IPS-20b (cell line): Measurements from ENCODE around the gene PSMA7.
A peak's percentile ranks its signal among the peaks of the same experiment; 100 is the strongest.
"Not testable (repeated sequence)": the region's sequence is repeated elsewhere in the genome, so short reads cannot be mapped to it uniquely, and the experiment has no call there.

Source experiments
- H3K27ac ChIP-seq: one replicate; pipeline ENCODE4 v1.5.1; 2013; ENCODE audit warnings: low read length
- H3K27me3 ChIP-seq: 2 replicates; pipeline ENCODE4 v1.6.1; 2013; ENCODE audit warnings: mild to moderate bottlenecking, low read length, inconsistent platforms; ENCODE audit not compliant: insufficient read depth
- H3K36me3 ChIP-seq: 2 replicates; pipeline ENCODE4 v1.6.1; 2013; ENCODE audit warnings: low read depth, mild to moderate bottlenecking, inconsistent platforms, low read length, moderate library complexity; ENCODE audit not compliant: insufficient read depth
- H3K4me1 ChIP-seq: 2 replicates; pipeline ENCODE4 v1.6.1; 2013; ENCODE audit warnings: mild to moderate bottlenecking, control low read depth, inconsistent platforms, low read length, moderate library complexity; ENCODE audit not compliant: insufficient read depth
- H3K4me3 ChIP-seq: 2 replicates; pipeline ENCODE4 v1.5.1; 2013; ENCODE audit warnings: mild to moderate bottlenecking, low read length, inconsistent platforms
- H3K9ac ChIP-seq: 2 replicates; pipeline ENCODE4 v1.6.1; 2013; ENCODE audit warnings: low read depth, mild to moderate bottlenecking, inconsistent platforms, low read length, moderate library complexity
- H3K9me3 ChIP-seq: 2 replicates; pipeline ENCODE4 v1.6.1; 2013; ENCODE audit warnings: mild to moderate bottlenecking, low read depth, low read length, inconsistent platforms; ENCODE audit not compliant: insufficient read depth

The PSMA7 gene

DNA sequence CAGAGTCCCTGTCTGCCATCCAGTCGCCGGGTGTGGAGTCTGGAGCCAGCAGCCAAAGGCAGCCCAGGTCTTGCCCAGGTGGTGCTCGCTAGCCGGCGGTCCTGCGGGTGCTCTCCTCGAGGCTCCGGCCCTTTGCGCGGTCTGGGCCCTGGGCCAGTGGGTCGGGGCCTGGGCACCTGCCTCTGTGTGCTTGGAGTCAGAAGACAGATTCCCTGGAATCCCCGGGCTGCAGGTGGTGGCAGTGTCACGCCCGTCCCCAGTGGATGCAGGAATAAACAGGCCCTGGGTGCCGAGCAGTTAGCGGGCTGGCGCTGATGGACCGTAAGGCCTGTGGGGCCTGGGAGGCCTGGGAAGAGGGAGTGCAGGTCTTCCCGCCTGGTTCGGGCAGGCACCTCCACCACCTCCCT is 5.7 kb upstream of the PSMA7 start:
- Histone ChIP-seq H3K4me3 (no peak overlapping the region), H3K27me3 (peaks cover 4% of the 10 kb centered on the region; the same call in 1 of the 2 replicates), H3K27ac (no peak overlapping the region), H3K9ac (no peak overlapping the region), H3K36me3 (peaks cover 27% of the 10 kb centered on the region), H3K9me3 (no peaks in the 10 kb centered on the region), H3K4me1 (peaks cover 10% of the 10 kb centered on the region)

DNA sequence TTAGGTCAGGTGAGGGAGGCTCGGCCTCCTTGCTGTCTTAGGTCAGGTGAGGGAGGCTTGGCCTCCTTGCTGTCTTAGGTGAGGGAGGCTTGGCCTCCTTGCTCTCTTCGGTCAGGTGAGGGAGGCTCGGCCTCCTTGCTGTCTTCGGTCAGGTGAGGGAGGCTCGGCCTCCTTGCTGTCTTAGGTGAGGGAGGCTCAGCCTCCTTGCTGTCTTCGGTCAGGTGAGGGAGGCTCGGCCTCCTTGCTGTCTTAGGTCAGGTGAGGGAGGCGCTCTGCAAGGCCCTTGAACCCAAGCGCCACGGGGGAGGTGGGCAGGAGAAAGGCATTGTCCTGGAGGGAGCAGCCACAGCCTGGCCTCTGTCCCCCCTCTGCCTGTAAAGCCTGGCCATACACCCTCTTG is 5.2 kb upstream of the PSMA7 start:
- H3K27ac ChIP-seq, H3K4me3 ChIP-seq, H3K4me1 ChIP-seq, H3K9me3 ChIP-seq, H3K9ac ChIP-seq, H3K27me3 ChIP-seq: not testable (repeated sequence)
- H3K36me3 ChIP-seq: peaks cover 22% of the 10 kb centered on the region

DNA sequence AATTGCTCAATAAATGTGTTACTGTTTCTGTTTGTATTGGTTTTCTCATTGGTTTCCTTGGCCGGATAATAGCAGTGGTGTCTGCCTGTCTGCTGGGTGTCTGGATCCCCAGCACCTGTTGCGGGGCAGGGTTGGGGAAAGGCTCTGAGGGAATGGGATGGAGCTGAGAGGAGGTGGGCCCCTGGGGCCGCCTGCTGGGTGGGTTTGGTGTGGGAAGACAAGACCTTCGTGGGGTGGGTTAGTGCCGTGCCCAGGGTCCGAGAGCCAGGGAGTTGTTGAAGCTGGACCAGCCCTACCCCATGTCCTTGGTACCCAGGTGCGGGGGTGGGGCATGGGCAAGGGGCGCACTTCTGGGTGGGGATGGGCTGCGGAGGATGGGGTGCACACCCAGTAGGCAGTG is 4.3 kb upstream of the PSMA7 start:
- no peak overlapping the region for H3K4me3 ChIP-seq
- peaks cover 14% of the 10 kb centered on the region for H3K36me3 ChIP-seq
- peaks cover 4% of the 10 kb centered on the region; the same call in 1 of the 2 replicates for H3K27me3 ChIP-seq
- H3K9ac ChIP-seq: no peak overlapping the region
- no peak overlapping the region for H3K27ac ChIP-seq
- H3K9me3 ChIP-seq: no peaks in the 10 kb centered on the region
- peaks cover 10% of the 10 kb centered on the region for H3K4me1 ChIP-seq

DNA sequence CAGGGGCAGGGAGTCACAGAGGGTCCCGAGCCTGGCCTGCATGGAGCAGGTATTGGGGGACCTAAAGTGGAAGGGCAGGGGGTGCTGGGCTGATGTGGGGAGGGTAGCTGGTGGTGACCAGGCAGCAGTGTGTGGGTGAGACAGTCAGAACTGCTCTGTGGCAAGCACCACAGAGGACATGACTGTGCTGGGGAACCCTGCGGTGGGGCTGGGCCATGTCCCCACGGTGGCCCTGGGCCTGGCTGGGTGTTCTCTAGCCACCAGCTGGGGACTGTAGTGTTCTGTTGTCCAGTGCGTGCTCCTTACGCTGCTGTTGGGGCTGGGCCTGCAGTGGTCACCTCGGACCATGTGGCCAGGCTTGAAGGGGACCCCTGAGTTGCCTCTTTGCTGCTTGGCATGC is 3.9 kb upstream of the PSMA7 start:
- peaks cover 10% of the 10 kb centered on the region for H3K4me1 ChIP-seq
- H3K27ac ChIP-seq: no peak overlapping the region
- peaks cover 4% of the 10 kb centered on the region; the same call in 1 of the 2 replicates for H3K27me3 ChIP-seq
- H3K9me3 ChIP-seq: no peaks in the 10 kb centered on the region
- peaks cover 14% of the 10 kb centered on the region for H3K36me3 ChIP-seq
- no peak overlapping the region for H3K4me3 ChIP-seq
- H3K9ac ChIP-seq: no peak overlapping the region

DNA sequence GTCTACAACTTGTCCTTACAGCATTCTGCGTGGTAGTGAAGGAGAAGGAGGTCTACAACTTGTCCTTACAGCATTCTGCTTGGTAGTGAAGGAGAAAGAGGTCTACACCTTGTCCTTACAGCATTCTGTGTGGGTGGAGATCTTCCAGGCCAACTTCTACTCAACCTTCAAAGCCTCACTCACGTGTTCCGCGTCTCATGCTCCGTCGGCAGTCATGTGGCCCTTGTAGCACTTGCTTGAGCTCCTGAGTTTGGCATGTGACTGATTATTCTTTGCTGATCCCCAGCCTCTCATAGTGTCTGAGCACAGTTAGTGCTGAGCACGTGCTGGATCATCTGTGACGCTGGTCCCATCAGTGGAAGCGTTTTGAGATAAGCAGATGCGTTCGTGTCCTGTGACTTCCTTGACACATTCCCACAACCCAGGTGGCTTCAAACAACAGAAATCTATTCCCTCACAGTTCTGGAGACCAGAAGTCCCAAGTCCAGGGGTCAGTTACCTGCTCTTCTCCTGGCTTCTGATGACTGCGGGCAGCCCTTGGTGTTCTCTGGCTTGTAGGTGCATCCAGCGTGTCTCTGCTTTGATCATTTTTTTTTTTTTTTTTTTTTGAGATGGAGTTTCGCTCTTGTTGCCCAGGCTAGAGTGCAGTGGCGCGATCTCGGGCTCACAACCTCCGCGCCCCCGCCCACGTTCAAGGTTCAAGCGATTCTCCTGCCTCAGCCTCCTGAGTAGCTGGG is 3.0 kb upstream of the PSMA7 start:
- Histone ChIP-seq H3K4me1 (peaks cover 18% of the 10 kb centered on the region), H3K27ac (no peak overlapping the region), H3K27me3 (peaks cover 4% of the 10 kb centered on the region; the same call in 1 of the 2 replicates), H3K9ac (no peak overlapping the region), H3K4me3 (no peak overlapping the region), H3K9me3 (no peaks in the 10 kb centered on the region), H3K36me3 (peaks cover 19% of the 10 kb centered on the region)

DNA sequence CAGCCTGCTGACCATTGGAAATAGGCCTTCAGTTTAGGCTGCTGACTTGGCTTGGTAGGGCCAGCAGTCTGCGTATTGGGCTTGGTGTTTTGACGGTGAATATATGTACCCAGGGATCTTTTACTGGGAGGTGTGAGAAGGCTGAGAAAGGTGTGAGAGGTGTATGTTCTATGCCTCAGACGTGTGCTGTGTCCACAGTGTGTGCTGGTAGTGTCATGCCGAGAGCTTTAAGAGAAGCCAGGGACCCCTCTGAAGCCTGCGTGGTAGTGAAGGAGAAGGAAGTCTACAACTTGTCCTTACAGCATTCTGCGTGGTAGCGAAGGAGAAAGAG is 2.5 kb upstream of the PSMA7 start:
- Histone ChIP-seq H3K4me1 (peaks cover 18% of the 10 kb centered on the region), H3K9ac (no peak overlapping the region), H3K27me3 (peaks cover 4% of the 10 kb centered on the region; the same call in 1 of the 2 replicates), H3K9me3 (no peaks in the 10 kb centered on the region), H3K36me3 (peaks cover 22% of the 10 kb centered on the region), H3K27ac (no peak overlapping the region), H3K4me3 (no peak overlapping the region)

DNA sequence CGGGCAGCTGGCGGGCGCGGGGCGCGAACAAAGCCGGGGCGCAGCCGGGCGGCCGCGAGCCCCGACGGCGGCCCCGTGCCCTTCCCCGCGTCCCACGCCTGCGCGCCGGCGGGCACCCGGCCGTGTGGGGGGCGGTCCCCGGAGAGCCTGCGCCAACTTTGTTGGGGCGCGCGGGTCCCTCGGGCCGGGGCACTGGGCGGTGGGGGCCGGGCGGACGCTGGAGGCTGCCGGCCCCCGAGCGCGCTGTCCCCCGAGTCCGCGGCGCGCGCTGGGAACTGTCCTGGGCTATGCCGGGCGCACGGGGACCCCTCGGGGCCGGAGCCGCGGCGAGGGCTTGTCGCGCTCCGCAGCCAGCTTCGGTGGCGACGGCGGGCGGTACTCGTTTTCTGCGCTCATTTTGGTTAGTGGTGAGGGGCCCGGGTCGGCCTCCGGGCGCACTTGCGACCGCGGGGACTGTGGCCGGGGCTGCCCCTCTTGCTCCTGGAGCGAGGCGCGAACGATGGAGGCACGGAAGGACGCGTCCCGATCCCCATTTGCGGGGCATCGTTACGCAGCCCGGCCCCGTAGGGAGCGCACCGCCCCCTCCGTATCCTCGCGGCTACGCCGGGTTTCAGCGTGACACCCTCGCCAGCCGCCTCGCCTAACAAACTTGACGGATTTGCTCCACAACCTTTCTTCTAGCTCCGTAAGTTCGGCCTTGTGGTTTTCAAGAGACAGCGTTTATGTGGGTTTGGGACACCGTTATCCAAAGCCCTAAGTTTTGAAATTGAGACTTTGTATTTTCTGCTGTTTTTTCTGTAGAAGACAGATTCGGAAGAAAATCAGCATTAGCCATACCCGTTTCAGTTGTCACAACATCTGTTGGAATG is 997 bp upstream of the PSMA7 start:
- H3K36me3 ChIP-seq: peaks cover 37% of the 10 kb centered on the region
- H3K9me3 ChIP-seq: no peaks in the 10 kb centered on the region
- peaks cover 4% of the 10 kb centered on the region; the same call in 1 of the 2 replicates for H3K27me3 ChIP-seq
- no peak overlapping the region for H3K27ac ChIP-seq
- H3K4me1 ChIP-seq: peaks cover 13% of the 10 kb centered on the region; the same call in 1 of the 2 replicates
- H3K4me3 ChIP-seq: peak overlapping the region; percentile 75
- H3K9ac ChIP-seq: peak overlapping the region; percentile 55; the same call in 1 of the 2 replicates

DNA sequence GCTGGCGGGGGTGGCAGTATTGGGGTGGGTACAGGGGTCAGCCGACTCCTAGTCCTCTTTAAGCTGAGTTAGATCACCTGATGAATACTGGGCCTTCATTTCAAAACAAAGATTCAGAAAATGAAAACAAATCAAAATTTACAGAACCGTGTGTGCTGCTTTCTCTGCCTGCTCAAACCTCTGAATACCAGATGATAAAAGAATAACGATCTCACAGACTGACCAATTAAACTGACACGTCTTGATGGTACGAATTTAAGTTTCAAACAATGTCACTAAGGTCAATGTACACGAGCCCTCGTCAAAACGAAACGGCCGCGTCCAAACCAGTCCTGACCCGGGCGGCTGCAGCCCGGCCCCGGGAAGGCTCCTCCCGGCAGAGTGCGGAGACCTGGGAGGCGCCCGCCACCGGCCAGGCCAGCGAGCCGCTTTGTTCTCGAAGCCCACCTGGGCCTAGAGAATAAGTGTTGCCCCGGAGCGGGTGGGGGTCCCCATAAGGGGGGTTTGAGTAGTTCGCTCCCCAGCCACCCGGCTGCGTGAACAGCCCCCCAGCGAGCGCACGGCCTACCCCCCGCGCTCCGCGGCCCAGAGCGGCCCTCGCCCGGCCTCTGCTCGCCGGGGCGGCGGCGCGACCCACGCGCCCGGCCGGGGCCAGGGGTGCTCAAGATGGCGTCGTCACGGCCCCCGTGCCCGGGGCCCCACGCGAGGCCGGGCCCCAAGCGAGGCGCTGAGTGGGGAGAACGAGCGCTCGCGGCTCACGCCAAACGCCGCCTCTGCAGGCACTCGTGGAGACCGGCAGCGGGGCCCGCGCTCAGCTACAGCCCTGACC is 728 bp downstream of the PSMA7 start:
- Histone ChIP-seq H3K9ac (peak overlapping the region; percentile 86; the same call in 1 of the 2 replicates), H3K9me3 (no peaks in the 10 kb centered on the region), H3K27me3 (peaks cover 4% of the 10 kb centered on the region; the same call in 1 of the 2 replicates), H3K27ac (no peak overlapping the region), H3K36me3 (peaks cover 54% of the 10 kb centered on the region), H3K4me1 (peaks cover 13% of the 10 kb centered on the region; the same call in 1 of the 2 replicates), H3K4me3 (peak overlapping the region; percentile 97)

DNA sequence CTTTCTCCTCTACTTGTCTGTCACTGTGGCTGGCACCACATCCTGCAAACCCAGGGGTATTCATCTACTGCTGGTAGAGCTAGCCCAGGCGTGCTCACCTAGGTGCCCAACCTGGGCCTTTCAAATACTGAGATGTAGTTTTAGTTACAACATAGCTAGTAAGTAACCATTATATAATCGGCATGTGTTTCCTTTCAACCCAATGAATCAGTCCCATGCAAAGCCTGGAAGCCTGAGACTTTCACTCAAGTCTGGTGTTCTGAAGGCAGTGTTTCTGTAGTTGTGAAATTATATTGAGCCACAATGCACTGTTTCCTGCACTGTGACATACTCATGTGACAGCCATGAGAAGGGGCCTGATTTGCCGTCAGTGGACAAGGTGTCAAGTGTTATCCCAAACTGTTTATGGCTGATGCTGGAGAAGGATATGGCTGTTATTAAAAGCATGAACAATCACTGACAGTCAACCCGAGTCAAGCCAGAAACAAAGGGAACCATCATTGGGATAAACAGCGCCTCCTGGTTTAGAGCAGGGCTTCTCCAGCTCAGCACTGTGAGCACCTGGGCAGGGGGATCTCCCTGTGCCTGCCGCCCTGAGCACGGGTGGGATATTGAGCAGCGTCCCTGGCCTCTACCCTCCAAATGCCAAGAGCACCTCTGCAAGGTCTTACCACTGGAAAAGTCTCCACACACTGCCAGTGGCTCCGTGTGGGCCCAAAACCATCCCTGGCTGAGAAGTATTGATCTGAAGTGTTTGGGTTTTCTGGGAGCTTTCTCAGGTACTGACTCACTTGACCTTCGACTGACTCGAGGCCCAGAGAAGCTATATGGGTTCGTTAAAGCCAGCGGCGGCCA is 1.6 kb downstream of the PSMA7 start:
- peak overlapping the region; percentile 97 for H3K4me3 ChIP-seq
- no peak overlapping the region for H3K27ac ChIP-seq
- peaks cover 4% of the 10 kb centered on the region; the same call in 1 of the 2 replicates for H3K27me3 ChIP-seq
- H3K9me3 ChIP-seq: no peaks in the 10 kb centered on the region
- peak overlapping the region; percentile 86 for H3K9ac ChIP-seq
- H3K36me3 ChIP-seq: peaks cover 63% of the 10 kb centered on the region
- peaks cover 13% of the 10 kb centered on the region; the same call in 1 of the 2 replicates for H3K4me1 ChIP-seq

DNA sequence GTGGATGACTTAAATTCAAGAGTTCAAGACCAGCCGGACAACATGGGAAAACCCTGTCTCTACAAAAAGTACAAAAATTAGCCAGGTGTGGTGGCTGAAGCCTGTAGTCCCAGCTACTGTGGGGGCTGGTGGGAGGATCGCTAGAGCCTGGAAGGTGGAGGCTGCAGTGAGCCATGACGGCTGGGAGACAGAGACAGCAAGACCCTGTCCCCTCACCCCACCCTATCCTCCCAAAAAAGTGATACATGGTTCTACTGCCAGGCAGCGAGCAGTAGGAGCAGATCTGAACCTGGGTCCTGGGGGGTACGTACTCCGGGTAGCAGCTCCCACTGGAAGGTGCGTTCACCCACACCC is 2.2 kb downstream of the PSMA7 start:
- H3K9ac ChIP-seq: peak overlapping the region; percentile 86; the same call in 1 of the 2 replicates
- no peaks in the 10 kb centered on the region for H3K9me3 ChIP-seq
- peaks cover 13% of the 10 kb centered on the region; the same call in 1 of the 2 replicates for H3K4me1 ChIP-seq
- peaks cover 65% of the 10 kb centered on the region for H3K36me3 ChIP-seq
- H3K4me3 ChIP-seq: 0 out of 2 replicates have a peak overlapping the region, but pooled peaks have one; percentile 97
- no peak overlapping the region for H3K27ac ChIP-seq
- peaks cover 4% of the 10 kb centered on the region; the same call in 1 of the 2 replicates for H3K27me3 ChIP-seq
